22Rv1 (cell line): ENCODE data around the gene ESYT1.
A peak's percentile ranks its signal among the peaks of the same experiment; 100 is the strongest.

ENCODE experiments used
- H3K27ac ChIP-seq: fragments of 450-650 bp; 2 replicates; pipeline ENCODE4 v1.5.1; 2017
- CTCF ChIP-seq: fragments of 450-650 bp; IDR thresholded peaks from 2 replicates; pipeline ENCODE4 v1.5.1; 2017; ENCODE audit warnings: mild to moderate bottlenecking
- ZFX ChIP-seq: fragments of 450-650 bp; IDR thresholded peaks from 2 replicates; pipeline ENCODE4 v1.6.1; 2017; ENCODE audit warnings: antibody characterized with exemption, borderline replicate concordance

The ESYT1 gene

GRCh38 chr12:56143870-56144269 is 15.8 kb downstream of the ESYT1 start:
- TF ChIP-seq ZFX, result no peak

GRCh38 chr12:56145217-56145616 is 17.1 kb downstream of the ESYT1 start:
- peak overlapping the region; percentile 24; the same call in 1 of the 2 replicates for H3K27ac ChIP-seq
- TF ChIP-seq CTCF, result no peak
- no peak for TF ChIP-seq ZFX

More at GRCh38 chr12:56143870-56144269, 15.8 kb downstream of the ESYT1 start:
- H3K27ac ChIP-seq, result peak overlapping the region; percentile 24; the same call in 1 of the 2 replicates

GRCh38 chr12:56146492-56147460 is 18.7 kb downstream of the ESYT1 start:
- TF ChIP-seq ZFX, result no peak
- no peak for TF ChIP-seq CTCF
- peak overlapping the region; percentile 38 for H3K27ac ChIP-seq

GRCh38 chr12:56150563-56150962 is 22.5 kb downstream of the ESYT1 start:
- TF ChIP-seq ZFX (no peak), CTCF (no peak)
- H3K27ac ChIP-seq, result peak overlapping the region; percentile 99

GRCh38 chr12:56151672-56152131 is 23.6 kb downstream of the ESYT1 start:
- peak; percentile 74 for TF ChIP-seq CTCF
- TF ChIP-seq ZFX, result no peak
- peak overlapping the region; percentile 99 for H3K27ac ChIP-seq

- peak within 1 kb of the TSS; percentile 99 for H3K27ac ChIP-seq
- TF ChIP-seq ZFX (no peak), CTCF (no peak)
These were observed 24.2 kb downstream of the ESYT1 start, which contains the start of gene MYL6B for GRCh38 chr12:56152132-56152755. Gene MYL6B, plus strand, starts transcription at chr12:56152587. Its CDS starts 1,332 bp downstream, at chr12:56153919.

- TF ChIP-seq CTCF, result no peak
- TF ChIP-seq ZFX, result no peak
- peak overlapping the region; percentile 99 for H3K27ac ChIP-seq
These were observed 24.9 kb downstream of the ESYT1 start for GRCh38 chr12:56152756-56153677.
